Activated gamma-delta T cell treated with Interleukin-2 at 50 U/mL for 16 hours (primary cell): ENCODE data around the gene UBTD2.

ENCODE experiments used
- DNase-seq: peaks from one replicate; pipeline ENCODE4 v3.0.0-alpha.2; 2020

The UBTD2 gene

GRCh38 chr5:172188893-172189692 lies 94.5 kb downstream of the UBTD2 start:
- no peak for DNase-seq

GRCh38 chr5:172188033-172188892 lies 95.3 kb downstream of the UBTD2 start, which contains the start of gene STK10:
Gene STK10 (minus strand): TSS chr5:172188224. CDS start chr5:172188042, 182 bp downstream.
- peak; percentile 88 for DNase-seq

- peak; percentile 68 for DNase-seq
Measured at GRCh38 chr5:172187118-172188032, 96.2 kb downstream of the UBTD2 start.

GRCh38 chr5:172186114-172186695 lies 97.4 kb downstream of the UBTD2 start:
- no peak for DNase-seq

- no peak for DNase-seq
Measured at GRCh38 chr5:172185096-172185461, 98.5 kb downstream of the UBTD2 start.

- DNase-seq, result no peak
Measured at GRCh38 chr5:172183881-172184280, 99.7 kb downstream of the UBTD2 start.

GRCh38 chr5:172182291-172182690 lies 101.3 kb downstream of the UBTD2 start:
- DNase-seq, result no peak

GRCh38 chr5:172180936-172181335 lies 102.6 kb downstream of the UBTD2 start:
- DNase-seq, result no peak

- peak; percentile 54 for DNase-seq
Measured at GRCh38 chr5:172178991-172179989, 104.3 kb downstream of the UBTD2 start.

- no peak for DNase-seq
Measured at GRCh38 chr5:172178301-172178987, 105.1 kb downstream of the UBTD2 start.

GRCh38 chr5:172177176-172177575 lies 106.4 kb downstream of the UBTD2 start:
- no peak for DNase-seq

- peak; percentile 95 for DNase-seq
Measured at GRCh38 chr5:172175263-172175719, 108.3 kb downstream of the UBTD2 start.

GRCh38 chr5:172173564-172174153 lies 109.9 kb downstream of the UBTD2 start:
- DNase-seq, result peak; percentile 61

- DNase-seq, result no peak
Measured at GRCh38 chr5:172172912-172173563, 110.5 kb downstream of the UBTD2 start.

- DNase-seq, result no peak
Measured at GRCh38 chr5:172171118-172171517, 112.4 kb downstream of the UBTD2 start.

- no peak for DNase-seq
Measured at GRCh38 chr5:172170251-172170701, 113.3 kb downstream of the UBTD2 start.

GRCh38 chr5:172169216-172169615 lies 114.3 kb downstream of the UBTD2 start:
- no peak for DNase-seq

GRCh38 chr5:172168311-172168710 lies 115.3 kb downstream of the UBTD2 start:
- no peak for DNase-seq

GRCh38 chr5:172167895-172168294 lies 115.7 kb downstream of the UBTD2 start:
- DNase-seq, result no peak
